HG03060 (cell line): Measurements from ENCODE around the gene SH2D5.
"Not testable (repeated sequence)": the region's sequence is repeated elsewhere in the genome, so short reads cannot be mapped to it uniquely, and the experiment has no call there.

Source experiments
- ATAC-seq: cut with Tn5 transposase; IDR thresholded peaks from one replicate; pipeline ENCODE4 v1.9.1; 2021; ENCODE audit warnings: low read depth, moderate number of reproducible peaks; ENCODE audit not compliant: unreplicated experiment

SH2D5 gene

GRCh38 chr1:20729155-20729931 is 3.2 kb downstream of the SH2D5 start:
- no peak for ATAC-seq

GRCh38 chr1:20728371-20729154 is 3.9 kb downstream of the SH2D5 start:
- no peak for ATAC-seq

GRCh38 chr1:20727746-20728316 is 4.7 kb downstream of the SH2D5 start:
- no peak for ATAC-seq

GRCh38 chr1:20726932-20727745 is 5.4 kb downstream of the SH2D5 start:
- no peak for ATAC-seq

- ATAC-seq = no peak
These were observed 6.2 kb downstream of the SH2D5 start for GRCh38 chr1:20726118-20726911.

- no peak for ATAC-seq
These were observed 7.0 kb downstream of the SH2D5 start for GRCh38 chr1:20725189-20726117.

GRCh38 chr1:20724364-20725188 is 7.9 kb downstream of the SH2D5 start:
- no peak for ATAC-seq

- ATAC-seq = no peak
These were observed 8.8 kb downstream of the SH2D5 start for GRCh38 chr1:20723537-20724363.

GRCh38 chr1:20723159-20723536 is 9.4 kb downstream of the SH2D5 start:
- no peak for ATAC-seq

- no peak for ATAC-seq
These were observed 11.1 kb downstream of the SH2D5 start for GRCh38 chr1:20721117-20722061.

- ATAC-seq = no peak
These were observed 11.8 kb downstream of the SH2D5 start for GRCh38 chr1:20720631-20721091.

- ATAC-seq = no peak
These were observed 12.5 kb downstream of the SH2D5 start for GRCh38 chr1:20719871-20720620.

GRCh38 chr1:20719261-20719660 is 13.2 kb downstream of the SH2D5 start:
- ATAC-seq = no peak

GRCh38 chr1:20718343-20718882 is 14.1 kb downstream of the SH2D5 start:
- ATAC-seq = not testable (repeated sequence)
